Panc1 (cell line): Measurements from ENCODE around the gene SOCS6. TPM values are rescaled to one million over a fixed set of nuclear protein-coding genes. Genes with fewer than 3 reads are reported as not detected.

Experiments
- ATAC-seq: fragments of 200-7000 bp; cut with Tn5 transposase; 2 replicates; pipeline ENCODE4 v1.9.1; 2020; ENCODE audit warnings: mild to moderate bottlenecking, moderate library complexity
- BruUV-seq: library from RNA; stranded (reverse); fragments of 400-500 nt; replicated peaks from 2 replicates; lab custom pipeline; 2021; lab: Mats Ljungman, UMichigan
- CTCF ChIA-PET: fragments of 300-600 bp; sonication (Branson Sonifier 250); formaldehyde crosslinking; loops from one replicate; lab custom pipeline; 2022; ENCODE audit warnings: antibody characterized with exemption; lab: Charles Lee
- POLR2A ChIA-PET: fragments of 300-600 bp; sonication (Branson Sonifier 250); formaldehyde crosslinking; loops from one replicate; lab custom pipeline; 2022; ENCODE audit warnings: antibody characterized with exemption; lab: Charles Lee
- DNase-seq: peaks from one replicate; pipeline ENCODE4 v3.0.0-alpha.2; 2010; ENCODE audit warnings: low read depth, low spot score
- H3K27ac ChIP-seq: 2 replicates; pipeline ENCODE4 v1.5.1; 2011; ENCODE audit warnings: mild to moderate bottlenecking, low read length, inconsistent platforms
- H3K27me3 ChIP-seq: fragments of 200-500 bp; sonication (Bioruptor generic); 2 replicates; pipeline ENCODE4 v1.6.0; 2014; ENCODE audit warnings: low read length, inconsistent platforms; ENCODE audit not compliant: control insufficient read depth, insufficient read depth
- H3K36me3 ChIP-seq: fragments of 200-500 bp; sonication (Bioruptor generic); 2 replicates; pipeline ENCODE4 v1.5.1; 2014; ENCODE audit warnings: inconsistent platforms, mild to moderate bottlenecking, low read length, moderate library complexity; ENCODE audit not compliant: control insufficient read depth, insufficient read depth
- H3K4me1 ChIP-seq: 2 replicates; pipeline ENCODE4 v1.5.1; 2011; ENCODE audit warnings: inconsistent platforms, mild to moderate bottlenecking, low read length, moderate library complexity; ENCODE audit not compliant: control insufficient read depth, insufficient read depth
- H3K4me3 ChIP-seq, 2 experiments: 2 replicates each; pipeline ENCODE4 v1.5.1; 2011 to 2012; ENCODE audit warnings: low read depth in 2 of 2, low read length in 2 of 2, mild to moderate bottlenecking in 2 of 2, inconsistent platforms in 1 of 2, moderate library complexity in 1 of 2
- H3K9me3 ChIP-seq: fragments of 200-500 bp; sonication (Bioruptor generic); 2 replicates; pipeline ENCODE4 v1.5.1; 2014; ENCODE audit warnings: low read depth, mild to moderate bottlenecking, inconsistent platforms, low read length, moderate library complexity; ENCODE audit not compliant: control insufficient read depth, insufficient read depth
- POLR2AphosphoS5 ChIP-seq: IDR thresholded peaks from 2 replicates; pipeline ENCODE4 v1.6.1; 2012; ENCODE audit warnings: mild to moderate bottlenecking, low read depth, low read length, moderate library complexity
- REST ChIP-seq, 2 experiments: IDR thresholded peaks; 2 replicates each; pipeline ENCODE4 v1.6.1; 2011 to 2012; ENCODE audit warnings: low read depth in 2 of 2, control low read depth in 1 of 2, low read length in 1 of 2, mild to moderate bottlenecking in 1 of 2, moderate library complexity in 1 of 2; ENCODE audit not compliant: insufficient read depth in 1 of 2
- SIN3A ChIP-seq: IDR thresholded peaks from 2 replicates; pipeline ENCODE4 v1.6.1; 2012; ENCODE audit warnings: low read depth, mild to moderate bottlenecking, low read length, moderate library complexity, borderline replicate concordance; ENCODE audit not compliant: insufficient read depth
- TCF7L2 ChIP-seq: IDR thresholded peaks from 2 replicates; pipeline ENCODE4 v1.6.1; 2011; ENCODE audit warnings: mild to moderate bottlenecking, low read depth, low read length, inconsistent platforms
- in situ Hi-C: cut with HindIII; loops from 2 replicates; pipeline ENCODE4 v1.10.0; 2016; ENCODE audit warnings: low sequenced_read_pairs, low pct_unique_long_range_greater_than_20kb
- intact Hi-C: fragments of 100-400 bp; cut with micrococcal nuclease; formaldehyde crosslinking; loops from one replicate; pipeline ENCODE4 v1.10.0; 2022; ENCODE audit not compliant: unreplicated experiment
- total RNA-seq: library from RNA; stranded (reverse); gene quantifications from one replicate; pipeline ENCODE4 v1.2.1, GENCODE V29; 2021; ENCODE audit not compliant: unreplicated experiment
- TF ChIP-seq, protein P1 (sequence below): fragments of 450-650 bp; IDR thresholded peaks from 2 replicates; pipeline ENCODE4 v1.5.1; 2017; ENCODE audit warnings: mild to moderate bottlenecking

Gene SOCS6
- total RNA-seq, 1 experiment from 2014 or later, result 43.0 TPM

DNA sequence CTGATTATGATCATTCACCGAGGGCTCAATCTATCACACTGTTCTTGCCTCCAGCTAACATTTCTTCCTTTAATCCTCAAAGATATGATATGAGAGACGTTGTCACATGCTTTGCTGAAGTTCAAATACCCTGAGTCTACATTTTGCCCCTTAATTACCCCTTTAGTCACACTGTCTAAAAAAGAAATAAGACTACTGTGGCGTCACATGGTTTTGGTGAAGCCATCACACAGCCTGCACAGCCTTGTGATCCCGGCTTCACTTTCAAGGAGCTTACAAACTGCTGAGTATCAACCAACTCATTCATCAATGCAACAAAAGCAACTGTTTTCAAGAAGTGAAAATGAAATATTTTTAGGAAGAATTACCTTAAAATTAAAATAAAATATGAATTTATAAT lies 31.9 kb upstream of the SOCS6 start:
- no peak for ATAC-seq
- Histone ChIP-seq H3K36me3 (no peaks in the 10 kb centered on the region), H3K27ac (peak overlapping the region; percentile 46; the same call in 1 of the 2 replicates), H3K4me3 (peak overlapping the region in 1 of 2 experiments; percentile 9; a peak in 1 of 4 replicates), H3K4me1 (peaks cover 5% of the 10 kb centered on the region; the same call in 1 of the 2 replicates), H3K27me3 (no peaks in the 10 kb centered on the region), H3K9me3 (no peaks in the 10 kb centered on the region)
- no peak for TF ChIP-seq POLR2AphosphoS5
- no peak for TF ChIP-seq SIN3A
- TF ChIP-seq REST (IDR thresholded peaks at IDR 0.05; ENCODE audit: insufficient read depth in 1 of 2, low read depth in 2 of 2, low read length in 1 of 2), result no peak
- TF ChIP-seq, protein P1, sequence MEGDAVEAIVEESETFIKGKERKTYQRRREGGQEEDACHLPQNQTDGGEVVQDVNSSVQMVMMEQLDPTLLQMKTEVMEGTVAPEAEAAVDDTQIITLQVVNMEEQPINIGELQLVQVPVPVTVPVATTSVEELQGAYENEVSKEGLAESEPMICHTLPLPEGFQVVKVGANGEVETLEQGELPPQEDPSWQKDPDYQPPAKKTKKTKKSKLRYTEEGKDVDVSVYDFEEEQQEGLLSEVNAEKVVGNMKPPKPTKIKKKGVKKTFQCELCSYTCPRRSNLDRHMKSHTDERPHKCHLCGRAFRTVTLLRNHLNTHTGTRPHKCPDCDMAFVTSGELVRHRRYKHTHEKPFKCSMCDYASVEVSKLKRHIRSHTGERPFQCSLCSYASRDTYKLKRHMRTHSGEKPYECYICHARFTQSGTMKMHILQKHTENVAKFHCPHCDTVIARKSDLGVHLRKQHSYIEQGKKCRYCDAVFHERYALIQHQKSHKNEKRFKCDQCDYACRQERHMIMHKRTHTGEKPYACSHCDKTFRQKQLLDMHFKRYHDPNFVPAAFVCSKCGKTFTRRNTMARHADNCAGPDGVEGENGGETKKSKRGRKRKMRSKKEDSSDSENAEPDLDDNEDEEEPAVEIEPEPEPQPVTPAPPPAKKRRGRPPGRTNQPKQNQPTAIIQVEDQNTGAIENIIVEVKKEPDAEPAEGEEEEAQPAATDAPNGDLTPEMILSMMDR, result no peak
- no peak for TF ChIP-seq TCF7L2
- BruUV-seq, result no TSS peak
- POLR2A ChIA-PET, result no interaction called here
- CTCF ChIA-PET, result no interaction called here
- intact Hi-C loops (no loop called here), in situ Hi-C loops (no loop called here)
- DNase-seq, result no peak

DNA sequence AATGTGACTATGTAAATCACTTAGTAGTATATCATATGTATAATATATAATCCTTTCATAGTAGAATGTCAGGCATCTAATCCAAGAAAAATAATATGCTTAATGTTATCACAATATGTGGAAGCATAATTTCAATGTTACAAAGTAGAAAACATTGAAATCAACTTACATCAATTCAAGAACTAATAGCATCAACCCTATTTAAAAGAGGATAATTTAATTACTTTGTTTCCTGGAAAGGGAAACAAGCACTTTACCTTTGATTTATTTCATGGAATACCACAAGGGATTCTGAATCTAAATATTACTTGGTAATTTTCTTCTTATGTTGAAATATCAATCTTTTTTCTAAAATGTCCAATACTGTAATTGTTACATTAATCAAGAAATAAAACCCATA lies 30.6 kb upstream of the SOCS6 start:
- H3K4me1 ChIP-seq, result peaks cover 5% of the 10 kb centered on the region; the same call in 1 of the 2 replicates
- in situ Hi-C loops (no loop called here), intact Hi-C loops (no loop called here)
- H3K27ac ChIP-seq, result no peak overlapping the region
- ChIA-PET CTCF (no interaction called here), POLR2A (no interaction called here)
- no peaks in the 10 kb centered on the region for H3K36me3 ChIP-seq
- H3K27me3 ChIP-seq, result no peaks in the 10 kb centered on the region
- no peak overlapping the region for H3K4me3 ChIP-seq
- H3K9me3 ChIP-seq, result no peaks in the 10 kb centered on the region
- DNase-seq, result no peak
- TF ChIP-seq REST (IDR thresholded peaks at IDR 0.05; ENCODE audit: insufficient read depth in 1 of 2, low read depth in 2 of 2, low read length in 1 of 2) (no peak), POLR2AphosphoS5 (no peak)
- TF ChIP-seq, protein P1, result no peak
- ATAC-seq, result no peak
- BruUV-seq, result no TSS peak
